Breast epithelium (tissue), 3 donors: ENCODE data around the gene FBXO24.

ENCODE experiments used
- POLR2A ChIP-seq: fragments of 450-650 bp; IDR thresholded peaks from one replicate; pipeline ENCODE4 v1.6.1; 2016; ENCODE audit warnings: antibody characterized with exemption, mild to moderate bottlenecking, moderate library complexity
- TF ChIP-seq, protein P1 (sequence below), 3 donors: fragments of 450-650 bp; IDR thresholded peaks; one replicate each; pipeline ENCODE4 v1.5.1; 2016 to 2017; ENCODE audit warnings: antibody characterized with exemption in 3 of 3, mild to moderate bottlenecking in 3 of 3, moderate library complexity in 3 of 3

DNA sequence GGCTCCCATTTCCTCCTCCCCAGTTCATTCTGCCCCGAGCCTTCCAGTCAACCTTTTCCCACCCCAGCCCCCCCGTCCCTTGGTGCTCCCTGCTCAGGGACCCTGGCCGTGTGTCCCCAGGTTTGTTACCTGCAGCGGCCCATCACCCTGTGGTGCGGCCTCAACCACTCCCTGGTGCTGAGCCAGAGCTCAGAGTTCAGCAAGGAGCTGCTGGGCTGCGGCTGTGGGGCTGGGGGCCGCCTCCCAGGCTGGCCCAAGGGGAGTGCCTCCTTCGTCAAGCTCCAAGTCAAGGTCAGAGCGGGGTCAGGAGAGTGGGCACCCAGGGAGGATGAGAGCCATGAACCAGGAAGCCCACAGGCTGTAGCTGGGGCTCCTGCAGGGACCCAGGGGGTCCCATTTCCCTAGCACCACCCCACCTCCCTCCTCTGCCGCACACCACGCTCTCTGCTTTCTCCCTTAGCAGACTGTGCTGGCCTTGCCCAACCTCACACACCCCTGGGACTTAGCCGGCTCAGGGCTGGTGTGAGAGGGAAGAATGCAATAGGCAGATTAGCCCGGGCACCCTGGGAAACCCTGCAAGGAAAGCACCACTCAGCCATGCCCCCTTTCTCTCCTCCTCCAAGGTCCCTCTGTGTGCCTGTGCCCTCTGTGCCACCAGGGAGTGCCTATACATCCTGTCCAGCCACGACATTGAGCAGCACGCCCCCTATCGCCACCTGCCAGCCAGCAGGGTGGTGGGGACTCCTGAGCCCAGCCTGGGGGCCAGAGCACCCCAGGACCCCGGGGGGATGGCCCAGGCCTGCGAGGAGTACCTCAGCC lies 14.0 kb downstream of the FBXO24 start:
- TF ChIP-seq, protein P1, sequence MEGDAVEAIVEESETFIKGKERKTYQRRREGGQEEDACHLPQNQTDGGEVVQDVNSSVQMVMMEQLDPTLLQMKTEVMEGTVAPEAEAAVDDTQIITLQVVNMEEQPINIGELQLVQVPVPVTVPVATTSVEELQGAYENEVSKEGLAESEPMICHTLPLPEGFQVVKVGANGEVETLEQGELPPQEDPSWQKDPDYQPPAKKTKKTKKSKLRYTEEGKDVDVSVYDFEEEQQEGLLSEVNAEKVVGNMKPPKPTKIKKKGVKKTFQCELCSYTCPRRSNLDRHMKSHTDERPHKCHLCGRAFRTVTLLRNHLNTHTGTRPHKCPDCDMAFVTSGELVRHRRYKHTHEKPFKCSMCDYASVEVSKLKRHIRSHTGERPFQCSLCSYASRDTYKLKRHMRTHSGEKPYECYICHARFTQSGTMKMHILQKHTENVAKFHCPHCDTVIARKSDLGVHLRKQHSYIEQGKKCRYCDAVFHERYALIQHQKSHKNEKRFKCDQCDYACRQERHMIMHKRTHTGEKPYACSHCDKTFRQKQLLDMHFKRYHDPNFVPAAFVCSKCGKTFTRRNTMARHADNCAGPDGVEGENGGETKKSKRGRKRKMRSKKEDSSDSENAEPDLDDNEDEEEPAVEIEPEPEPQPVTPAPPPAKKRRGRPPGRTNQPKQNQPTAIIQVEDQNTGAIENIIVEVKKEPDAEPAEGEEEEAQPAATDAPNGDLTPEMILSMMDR (IDR thresholded peaks at IDR 0.05): no peak
- TF ChIP-seq POLR2A: no peak
